Measurements from ENCODE around the gene PRR12. TPM values are rescaled to one million over a fixed set of nuclear protein-coding genes. Genes with fewer than 3 reads are reported as not detected.

Gene PRR12
- polyA plus RNA-seq, 1 donor (not counting 4 experiments of a cell fraction or from before 2014, with no cell fraction given): 0.35 TPM

DNA sequence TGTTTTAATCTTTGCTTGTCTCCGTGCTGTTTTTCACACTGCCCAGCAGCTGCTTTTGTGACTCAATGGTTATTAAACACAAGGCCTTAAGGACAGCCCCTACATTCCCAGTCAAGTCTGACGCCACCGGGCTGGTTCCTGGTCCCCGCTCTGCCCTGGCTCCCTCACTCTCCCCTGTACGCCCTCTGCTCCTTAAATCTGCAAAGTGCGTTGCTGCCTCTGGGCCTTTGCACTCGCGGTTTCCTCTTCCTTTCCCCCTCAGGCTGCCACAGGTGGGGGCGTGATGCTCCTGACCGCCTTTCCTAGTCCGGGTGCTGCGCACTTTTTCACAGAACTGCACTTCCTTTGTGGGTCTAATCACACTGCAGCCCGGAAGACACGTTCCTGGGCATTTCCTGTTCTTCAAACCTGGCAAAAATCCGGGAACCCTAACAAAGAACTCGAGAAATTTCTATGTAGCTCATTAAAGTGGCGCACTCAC, 36.2 kb upstream of the PRR12 start:
- H3K9me1 ChIP-seq (ENCODE audit: control insufficient read depth, extremely low read depth, insufficient read depth, low read length): no peaks in the 10 kb centered on the region
- H3K4me1 ChIP-seq (ENCODE audit: control insufficient read depth, extremely low read depth, insufficient read depth, low read length): peaks cover 15% of the 10 kb centered on the region
- dilution Hi-C loops (cut with MboI; ENCODE audit: extremely low pct_ligation_motif_present, low sequenced_read_pairs): no loop called here
- DNase-seq (ENCODE audit: low read depth, low spot score) (no peak), FAIRE-seq (no peak)
- no peak overlapping the region for H3K4me2 ChIP-seq (ENCODE audit: control insufficient read depth, extremely low read depth, insufficient read depth, low read depth, low read length)
- H3K36me3 ChIP-seq (ENCODE audit: control insufficient read depth in 2 of 2, extremely low read depth in 1 of 2, insufficient read depth in 2 of 2, low read length in 2 of 2): peaks cover 25 to 26% of the 10 kb centered on the region in 2 experiments
- no peaks in the 10 kb centered on the region for H4K20me1 ChIP-seq (ENCODE audit: control insufficient read depth, extremely low read depth, insufficient read depth, low read length)
- H3K4me3 ChIP-seq (ENCODE audit: control insufficient read depth in 2 of 3, extremely low read depth in 1 of 3, insufficient read depth in 2 of 3, low read depth in 1 of 3, low read length in 3 of 3): no peak overlapping the region
- H3K9me3 ChIP-seq (ENCODE audit: control insufficient read depth, low read depth, low read length): no peaks in the 10 kb centered on the region
- TF ChIP-seq, protein P1, sequence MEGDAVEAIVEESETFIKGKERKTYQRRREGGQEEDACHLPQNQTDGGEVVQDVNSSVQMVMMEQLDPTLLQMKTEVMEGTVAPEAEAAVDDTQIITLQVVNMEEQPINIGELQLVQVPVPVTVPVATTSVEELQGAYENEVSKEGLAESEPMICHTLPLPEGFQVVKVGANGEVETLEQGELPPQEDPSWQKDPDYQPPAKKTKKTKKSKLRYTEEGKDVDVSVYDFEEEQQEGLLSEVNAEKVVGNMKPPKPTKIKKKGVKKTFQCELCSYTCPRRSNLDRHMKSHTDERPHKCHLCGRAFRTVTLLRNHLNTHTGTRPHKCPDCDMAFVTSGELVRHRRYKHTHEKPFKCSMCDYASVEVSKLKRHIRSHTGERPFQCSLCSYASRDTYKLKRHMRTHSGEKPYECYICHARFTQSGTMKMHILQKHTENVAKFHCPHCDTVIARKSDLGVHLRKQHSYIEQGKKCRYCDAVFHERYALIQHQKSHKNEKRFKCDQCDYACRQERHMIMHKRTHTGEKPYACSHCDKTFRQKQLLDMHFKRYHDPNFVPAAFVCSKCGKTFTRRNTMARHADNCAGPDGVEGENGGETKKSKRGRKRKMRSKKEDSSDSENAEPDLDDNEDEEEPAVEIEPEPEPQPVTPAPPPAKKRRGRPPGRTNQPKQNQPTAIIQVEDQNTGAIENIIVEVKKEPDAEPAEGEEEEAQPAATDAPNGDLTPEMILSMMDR (optimal IDR thresholded peaks at IDR 0.05 in 1 of 3, IDR thresholded peaks at IDR 0.05 in 1 of 3, conservative IDR thresholded peaks at IDR 0.05 in 1 of 3; ENCODE audit: extremely low read depth in 1 of 3, insufficient read depth in 2 of 3, low read length in 3 of 3): no peak
- no peak for TF ChIP-seq EZH2 (IDR thresholded peaks at IDR 0.05; ENCODE audit: low read length)
- H3K27me3 ChIP-seq (ENCODE audit: control insufficient read depth, extremely low read depth, insufficient read depth, low read length): no peaks in the 10 kb centered on the region
- H3K79me2 ChIP-seq (ENCODE audit: control insufficient read depth, insufficient read depth, low read length): no peaks in the 10 kb centered on the region
- no peak overlapping the region for H2AFZ ChIP-seq (ENCODE audit: control insufficient read depth, low read length)
- no peak overlapping the region for H3K9ac ChIP-seq (ENCODE audit: control insufficient read depth, extremely low read depth, insufficient read depth, low read length)
- peak overlapping the region; percentile 85 for H3K27ac ChIP-seq (ENCODE audit: control insufficient read depth, insufficient read depth, low read length)

DNA sequence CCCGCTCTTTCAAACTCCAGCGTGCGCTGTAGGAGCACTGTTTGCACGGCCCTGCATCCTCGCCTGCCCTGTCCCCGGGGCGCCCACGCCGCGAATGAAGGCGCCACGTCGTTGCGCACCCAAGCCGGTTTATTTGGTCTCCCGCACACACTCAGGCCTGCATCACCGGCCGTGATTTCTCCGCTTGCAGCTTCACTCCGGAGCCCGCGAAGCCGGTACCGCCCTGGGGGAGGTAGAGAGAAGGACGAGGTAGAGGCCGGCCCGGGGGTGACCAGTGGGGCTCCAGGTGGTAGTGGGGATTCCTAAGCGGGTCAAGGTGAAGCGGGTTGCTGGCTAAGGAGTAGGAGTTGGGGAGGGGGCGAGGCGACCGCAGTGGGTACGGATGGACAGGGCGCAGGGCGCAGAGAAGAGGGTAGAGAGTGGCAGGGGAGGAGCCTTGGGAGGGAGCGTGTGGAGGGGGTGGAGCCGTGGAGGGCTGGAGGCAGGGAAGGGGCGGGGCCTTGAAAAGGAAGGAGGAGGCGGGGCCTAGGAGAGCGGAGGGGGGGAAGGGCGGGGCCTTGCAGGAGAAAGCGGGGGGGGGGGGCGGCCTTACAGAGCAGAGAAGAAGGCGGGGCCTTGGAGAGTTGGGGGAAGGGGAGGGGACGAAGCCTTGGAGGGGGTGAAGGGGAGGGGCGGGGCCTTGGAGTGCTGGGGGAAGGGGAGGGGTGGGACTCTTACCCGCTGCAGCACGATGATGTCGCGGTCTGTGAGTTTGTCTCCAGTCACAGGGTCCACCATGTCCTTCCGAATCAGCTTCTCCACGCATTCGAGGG, 35.2 kb upstream of the PRR12 start:
- dilution Hi-C loops (cut with MboI; ENCODE audit: extremely low pct_ligation_motif_present, low sequenced_read_pairs): no loop called here
- H3K9me1 ChIP-seq (ENCODE audit: control insufficient read depth, extremely low read depth, insufficient read depth, low read length): no peaks in the 10 kb centered on the region
- no peaks in the 10 kb centered on the region for H4K20me1 ChIP-seq (ENCODE audit: control insufficient read depth, extremely low read depth, insufficient read depth, low read length)
- TF ChIP-seq EZH2 (IDR thresholded peaks at IDR 0.05; ENCODE audit: low read length): no peak
- TF ChIP-seq, protein P1 (optimal IDR thresholded peaks at IDR 0.05 in 1 of 3, IDR thresholded peaks at IDR 0.05 in 1 of 3, conservative IDR thresholded peaks at IDR 0.05 in 1 of 3; ENCODE audit: extremely low read depth in 1 of 3, insufficient read depth in 2 of 3, low read length in 3 of 3): no peak
- FAIRE-seq: no peak
- no peak overlapping the region for H3K27ac ChIP-seq (ENCODE audit: control insufficient read depth, insufficient read depth, low read length)
- no peak overlapping the region for H3K4me3 ChIP-seq (ENCODE audit: control insufficient read depth in 2 of 3, extremely low read depth in 1 of 3, insufficient read depth in 2 of 3, low read depth in 1 of 3, low read length in 3 of 3)
- H3K36me3 ChIP-seq (ENCODE audit: control insufficient read depth in 2 of 2, extremely low read depth in 1 of 2, insufficient read depth in 2 of 2, low read length in 2 of 2): peaks cover 25 to 26% of the 10 kb centered on the region in 2 experiments
- no peak overlapping the region for H3K4me2 ChIP-seq (ENCODE audit: control insufficient read depth, extremely low read depth, insufficient read depth, low read depth, low read length)
- no peaks in the 10 kb centered on the region for H3K27me3 ChIP-seq (ENCODE audit: control insufficient read depth, extremely low read depth, insufficient read depth, low read length)
- no peaks in the 10 kb centered on the region for H3K79me2 ChIP-seq (ENCODE audit: control insufficient read depth, insufficient read depth, low read length)
- no peaks in the 10 kb centered on the region for H3K9me3 ChIP-seq (ENCODE audit: control insufficient read depth, low read depth, low read length)
- DNase-seq (ENCODE audit: low read depth, low spot score): no peak
- H2AFZ ChIP-seq (ENCODE audit: control insufficient read depth, low read length): no peak overlapping the region
- peaks cover 15% of the 10 kb centered on the region for H3K4me1 ChIP-seq (ENCODE audit: control insufficient read depth, extremely low read depth, insufficient read depth, low read length)
- no peak overlapping the region for H3K9ac ChIP-seq (ENCODE audit: control insufficient read depth, extremely low read depth, insufficient read depth, low read length)

Measured in keratinocyte (primary cell).